Amniotic stem cell (primary cell): ENCODE data around the gene LMOD1.
A peak's percentile ranks its signal among the peaks of the same experiment; 100 is the strongest.
"Not testable (repeated sequence)": the region's sequence is repeated elsewhere in the genome, so short reads cannot be mapped to it uniquely, and the experiment has no call there.

Source experiments
- DNase-seq: peaks from one replicate; lab custom pipeline; 2025; lab: John Stamatoyannopoulos, UW

The LMOD1 gene

DNA sequence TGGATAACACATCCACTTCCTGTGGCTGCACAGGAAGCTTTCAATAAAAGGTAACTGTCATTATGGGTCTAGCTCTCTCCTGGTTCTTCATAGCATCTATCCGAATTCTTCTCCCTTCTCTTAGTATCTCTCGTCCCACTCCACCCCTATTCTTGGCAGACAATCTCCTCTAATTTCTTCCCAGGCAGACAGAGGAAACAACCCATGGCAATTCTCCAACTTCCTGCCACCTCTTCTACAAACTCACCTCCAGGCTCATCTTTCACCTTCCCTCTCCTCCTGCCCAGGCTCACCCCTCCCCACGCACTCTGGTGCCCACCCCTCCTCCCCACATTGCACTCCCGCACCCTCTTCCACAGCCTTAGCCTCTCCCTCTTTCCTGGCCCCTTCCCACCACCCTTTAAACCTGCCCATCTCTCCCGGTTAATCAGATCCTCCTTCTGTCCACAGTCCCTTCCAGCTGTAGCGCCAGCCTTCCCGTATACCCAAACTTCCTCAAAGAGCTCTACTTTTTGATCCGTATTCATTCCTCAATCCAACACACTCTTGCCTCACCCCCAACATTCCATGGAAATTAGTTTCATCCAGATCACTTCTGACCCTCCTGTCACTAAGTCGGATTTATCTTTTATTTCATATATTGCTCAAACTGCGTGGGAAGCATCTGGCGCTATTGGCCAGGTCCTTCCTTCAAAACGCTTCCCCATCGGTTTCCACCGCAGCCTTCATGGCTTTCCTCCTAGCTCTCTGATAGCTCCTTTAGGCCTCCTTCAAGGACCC is 31.7 kb downstream of the LMOD1 start:
- DNase-seq = no peak

DNA sequence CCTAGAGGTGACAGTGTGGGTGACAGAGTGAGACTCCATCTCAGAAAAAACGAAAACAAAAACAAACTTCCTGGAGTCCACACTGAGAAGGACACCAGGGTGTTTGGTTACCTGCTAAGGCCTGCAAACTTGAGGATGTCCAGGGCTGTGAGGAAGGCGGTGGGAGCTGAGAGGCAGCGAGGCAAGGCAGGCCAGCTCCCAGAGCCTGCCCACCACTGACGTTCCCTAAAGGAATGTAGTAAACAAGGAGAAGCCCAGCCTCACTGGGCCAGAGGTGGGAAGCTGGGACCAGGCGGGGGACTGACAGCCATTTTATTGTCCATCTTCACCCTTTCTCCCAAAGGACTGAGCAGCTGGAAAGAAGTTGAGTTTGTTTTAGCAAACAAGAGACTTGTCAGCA is 33.5 kb downstream of the LMOD1 start:
- DNase-seq = no peak

DNA sequence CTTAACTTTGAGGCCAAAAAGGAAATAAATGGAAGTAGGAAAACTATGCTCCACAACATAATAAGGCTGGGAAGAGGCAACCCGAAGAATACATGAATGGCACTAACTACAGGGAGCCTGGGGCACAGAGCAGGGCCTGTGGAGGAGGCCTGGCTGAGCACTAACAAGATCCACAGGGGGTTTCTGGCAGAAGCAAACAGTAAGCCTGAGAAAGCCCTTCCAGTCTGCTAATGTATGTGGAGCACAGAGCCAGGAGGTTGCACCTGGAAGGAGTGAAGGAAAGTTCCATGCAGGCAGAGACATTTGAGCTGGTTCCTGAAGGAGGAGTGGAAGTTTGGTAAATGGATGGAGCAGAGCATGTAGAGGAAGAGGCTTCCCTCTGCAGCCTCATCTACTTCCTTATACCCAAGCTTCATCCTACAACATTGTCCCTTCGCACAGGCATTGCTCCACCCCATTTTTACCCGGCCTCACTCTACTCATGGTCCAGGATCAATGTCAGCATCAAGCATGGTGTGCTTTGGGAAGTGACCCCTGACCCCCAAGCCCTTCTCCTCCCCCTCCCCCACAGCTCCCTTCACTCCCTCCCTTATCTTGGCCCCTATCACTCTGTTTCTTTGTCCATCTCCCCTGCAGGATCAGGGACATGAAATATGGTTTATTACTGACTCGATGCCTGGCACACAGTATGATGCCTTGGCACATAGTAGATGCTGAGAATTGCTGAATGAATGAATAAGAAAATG is 34.3 kb downstream of the LMOD1 start:
- no peak for DNase-seq

DNA sequence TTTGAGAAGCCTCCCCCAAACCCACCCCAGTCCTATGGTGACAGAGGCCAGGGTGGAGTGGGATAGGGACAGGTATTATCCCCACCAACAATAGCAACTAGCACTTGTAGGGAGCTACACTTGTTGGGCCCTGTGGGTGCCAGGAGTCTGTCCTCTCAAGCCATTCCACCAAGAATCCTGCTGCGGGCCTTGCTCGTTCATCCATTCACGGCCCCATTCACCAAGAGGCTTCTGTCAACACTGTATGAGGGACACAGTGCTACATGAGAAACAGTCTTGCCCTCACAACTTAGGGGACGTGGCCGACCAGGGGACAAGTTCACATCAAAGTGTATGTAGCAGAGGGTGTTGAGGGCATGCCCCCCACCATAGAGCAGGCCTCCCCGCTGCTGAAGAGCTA is 38.7 kb downstream of the LMOD1 start:
- DNase-seq = no peak

DNA sequence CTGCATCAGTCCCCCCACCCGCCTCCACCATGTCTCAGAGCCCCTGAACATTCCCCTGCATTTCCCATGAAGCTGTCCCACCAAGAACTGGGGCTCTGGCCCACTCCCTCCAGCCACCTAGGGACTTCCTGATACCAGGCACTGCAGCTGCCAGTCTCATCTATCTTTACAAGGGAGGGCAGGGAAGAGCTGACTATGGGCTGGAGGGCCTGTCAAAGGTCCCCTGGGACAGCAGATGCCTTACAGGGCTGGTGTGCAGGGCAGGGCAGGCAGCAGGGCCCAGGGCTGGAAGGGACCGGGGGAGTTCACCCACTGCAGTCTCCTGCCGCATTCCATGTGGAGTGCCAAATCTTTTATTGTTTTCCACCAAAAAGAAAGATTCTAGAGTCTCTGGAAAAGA is 40.0 kb downstream of the LMOD1 start:
- DNase-seq = no peak

DNA sequence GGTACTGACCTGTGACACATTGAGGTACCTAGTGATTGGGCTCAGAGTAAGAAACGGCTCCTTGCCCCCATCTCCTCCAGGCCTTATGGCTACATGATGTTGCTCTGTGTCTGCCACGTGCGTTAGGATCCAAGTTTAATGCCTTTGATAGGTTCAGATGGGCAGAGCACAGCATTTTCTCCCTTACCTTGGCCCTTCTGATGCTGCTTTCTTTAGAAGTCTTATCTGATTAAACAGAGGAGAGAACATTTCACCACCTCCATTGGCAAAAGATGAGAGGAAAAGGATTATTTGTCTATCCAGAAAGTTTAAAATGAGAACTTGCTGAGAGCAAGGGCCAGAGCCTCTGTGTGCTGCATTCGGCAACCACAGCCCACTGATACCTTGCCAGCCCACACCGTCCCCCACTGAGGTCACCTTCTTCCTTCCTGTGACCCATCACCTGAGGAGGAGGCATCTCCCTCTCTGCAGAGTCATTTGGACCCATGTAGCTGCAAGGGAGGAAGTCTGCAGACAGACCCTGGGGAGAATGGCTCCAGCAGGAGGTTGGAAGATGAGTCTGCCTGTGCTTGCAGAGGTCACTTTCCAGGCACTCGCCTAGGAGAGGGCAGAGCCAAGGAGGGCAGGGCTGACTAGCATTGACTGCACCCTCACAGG is 41.0 kb downstream of the LMOD1 start:
- no peak for DNase-seq

DNA sequence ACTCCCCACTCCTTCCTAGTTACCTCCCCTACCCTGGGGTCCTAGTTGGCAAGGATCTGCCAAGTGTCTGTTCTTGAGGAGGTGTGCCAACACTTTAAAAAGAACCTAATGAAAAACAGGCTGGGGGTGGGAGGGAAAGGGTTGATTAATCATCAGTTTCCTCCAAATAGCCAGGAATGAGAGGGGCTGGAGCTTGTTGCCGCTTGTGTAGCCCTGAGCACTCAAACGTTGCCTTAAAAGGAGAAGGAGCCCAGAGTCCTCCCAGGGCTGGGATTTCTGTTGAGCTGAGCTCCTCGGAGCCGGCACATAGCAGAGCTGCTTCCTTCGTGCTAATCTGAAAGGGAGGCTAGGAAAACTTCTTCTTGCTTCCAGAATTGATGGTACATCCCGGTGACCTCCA is 41.8 kb downstream of the LMOD1 start:
- peak; percentile 80 for DNase-seq

DNA sequence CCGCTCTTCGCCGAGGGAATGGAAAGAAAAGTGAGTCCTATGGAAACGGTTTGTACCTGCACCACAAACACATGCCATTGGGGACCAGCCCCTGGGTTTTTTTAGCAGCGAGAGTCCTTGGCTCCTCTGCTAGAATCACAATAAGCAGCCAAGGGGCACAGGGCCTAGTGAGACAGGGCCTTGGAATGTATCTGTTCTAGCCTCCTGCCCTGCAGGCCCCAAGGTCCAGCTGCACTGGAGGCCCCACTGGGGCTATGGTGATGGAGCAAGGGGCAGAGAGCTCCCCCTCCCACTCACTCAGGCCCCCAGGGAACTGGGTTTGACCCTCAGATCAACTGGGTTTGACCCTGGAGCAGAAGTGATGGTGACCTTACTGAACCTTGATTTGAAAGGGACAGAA is 43.2 kb downstream of the LMOD1 start:
- no peak for DNase-seq

DNA sequence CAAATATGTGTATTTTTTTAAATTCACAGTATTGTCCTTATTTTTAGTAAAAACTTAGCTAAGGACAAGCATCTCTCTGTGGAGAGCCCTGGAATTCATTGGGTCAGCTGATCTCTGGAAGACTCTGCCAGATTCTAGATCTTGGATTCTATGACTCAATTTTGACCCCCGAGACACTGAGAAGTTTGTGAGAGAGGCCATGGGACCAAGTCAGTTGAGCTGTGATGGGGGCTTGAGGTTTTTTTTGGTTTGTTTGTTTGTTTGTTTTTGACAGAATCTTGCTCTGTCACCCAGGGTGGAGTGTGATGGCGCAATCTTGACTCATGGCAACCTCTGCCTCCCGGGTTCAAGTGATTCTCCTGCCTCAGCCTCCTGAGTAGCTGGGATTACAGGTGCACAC is 44.1 kb downstream of the LMOD1 start:
- no peak for DNase-seq

DNA sequence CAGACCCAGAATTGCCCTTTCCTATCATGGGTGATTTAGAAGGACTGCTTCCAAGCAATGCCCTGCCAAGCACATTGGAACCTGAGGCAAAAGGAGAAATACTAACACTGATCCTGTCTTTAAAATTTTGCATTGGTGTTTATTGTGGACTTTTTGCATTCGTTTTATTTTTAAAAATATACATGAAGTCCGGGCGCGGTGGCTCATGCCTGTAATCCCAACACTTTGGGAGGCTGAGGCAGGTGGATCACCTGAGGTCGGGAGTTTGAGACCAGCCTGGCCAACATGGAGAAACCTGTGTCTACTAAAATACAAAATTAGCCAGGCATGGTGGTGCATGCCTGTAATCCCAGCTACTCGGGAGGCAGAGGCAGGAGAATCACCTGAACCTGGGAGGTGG is 45.3 kb downstream of the LMOD1 start:
- not testable (repeated sequence) for DNase-seq

DNA sequence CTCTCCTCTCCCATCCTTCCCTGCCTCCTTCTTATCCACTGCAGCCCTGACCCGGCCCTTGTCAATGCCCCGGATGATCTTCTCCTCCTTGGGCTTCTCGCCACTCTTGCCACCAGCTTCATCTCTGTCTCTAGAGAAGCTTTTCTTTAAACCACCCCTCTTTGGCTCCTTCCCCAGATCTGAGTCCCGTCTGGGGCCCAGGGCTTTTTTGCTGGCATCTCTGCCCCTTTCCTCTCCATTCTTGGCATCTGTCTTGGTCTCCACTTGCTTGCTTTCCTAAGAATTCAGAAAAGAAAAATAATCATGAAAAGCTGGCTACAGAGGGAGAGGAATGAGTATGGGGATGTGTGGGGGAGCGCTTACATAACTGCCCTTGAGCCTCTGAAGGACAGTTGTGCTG is 45.9 kb downstream of the LMOD1 start:
- DNase-seq = no peak

DNA sequence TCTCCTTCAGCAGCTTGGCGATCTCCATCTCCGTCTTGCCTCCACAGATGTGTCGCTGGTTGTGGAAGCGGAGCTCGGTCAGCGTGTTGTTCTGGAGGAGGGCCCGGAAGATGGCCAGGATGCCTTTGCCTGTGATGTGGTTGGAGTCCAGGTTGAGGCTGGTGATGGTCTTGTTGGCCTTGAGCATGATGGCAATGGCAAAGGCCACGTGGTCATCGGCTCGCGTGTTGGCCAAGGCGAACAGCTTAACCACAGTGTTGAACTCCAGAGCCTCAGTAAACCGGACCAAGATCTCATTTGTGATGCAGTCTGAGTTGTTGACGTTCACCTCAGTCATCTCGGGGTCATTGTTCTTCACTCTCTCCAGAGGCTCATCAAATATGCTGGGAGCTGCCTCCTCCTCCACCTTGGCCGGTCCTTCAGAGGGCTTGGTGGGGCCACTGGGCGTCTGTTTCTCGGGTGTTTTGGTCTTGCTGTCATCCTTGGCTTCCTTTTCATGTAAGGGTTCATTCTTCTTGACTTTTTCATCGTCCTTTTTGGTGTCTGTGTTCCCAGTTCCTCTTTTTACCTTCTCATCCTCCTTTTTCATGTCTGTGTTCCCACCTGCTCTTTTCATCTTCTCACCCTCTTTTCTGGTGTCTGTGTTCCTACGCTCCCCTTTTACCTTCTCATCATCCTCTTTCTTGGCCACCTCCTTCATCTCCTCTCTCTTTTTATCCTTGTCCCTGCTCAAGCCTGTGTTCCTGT is 46.5 kb downstream of the LMOD1 start:
- no peak for DNase-seq

DNA sequence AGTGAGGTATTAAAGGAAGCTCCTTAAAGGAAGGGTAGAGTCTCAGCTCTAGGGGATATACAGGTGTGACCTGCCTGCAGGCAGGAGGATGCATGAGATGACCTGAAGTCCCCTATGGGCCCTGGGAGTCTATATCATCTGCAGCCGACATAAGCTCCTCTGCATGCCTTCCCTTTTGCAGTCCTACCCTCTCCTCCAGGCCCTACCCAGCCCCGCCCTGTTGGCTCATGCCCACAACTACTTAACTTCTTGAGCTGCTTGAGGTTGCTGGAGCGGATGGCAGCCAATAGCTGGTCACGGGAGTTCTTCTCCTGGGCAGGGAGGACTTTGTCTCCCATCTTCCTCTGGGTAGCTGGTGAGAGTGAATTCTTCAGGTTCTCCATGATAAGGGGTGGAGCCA is 47.4 kb downstream of the LMOD1 start:
- DNase-seq = no peak

DNA sequence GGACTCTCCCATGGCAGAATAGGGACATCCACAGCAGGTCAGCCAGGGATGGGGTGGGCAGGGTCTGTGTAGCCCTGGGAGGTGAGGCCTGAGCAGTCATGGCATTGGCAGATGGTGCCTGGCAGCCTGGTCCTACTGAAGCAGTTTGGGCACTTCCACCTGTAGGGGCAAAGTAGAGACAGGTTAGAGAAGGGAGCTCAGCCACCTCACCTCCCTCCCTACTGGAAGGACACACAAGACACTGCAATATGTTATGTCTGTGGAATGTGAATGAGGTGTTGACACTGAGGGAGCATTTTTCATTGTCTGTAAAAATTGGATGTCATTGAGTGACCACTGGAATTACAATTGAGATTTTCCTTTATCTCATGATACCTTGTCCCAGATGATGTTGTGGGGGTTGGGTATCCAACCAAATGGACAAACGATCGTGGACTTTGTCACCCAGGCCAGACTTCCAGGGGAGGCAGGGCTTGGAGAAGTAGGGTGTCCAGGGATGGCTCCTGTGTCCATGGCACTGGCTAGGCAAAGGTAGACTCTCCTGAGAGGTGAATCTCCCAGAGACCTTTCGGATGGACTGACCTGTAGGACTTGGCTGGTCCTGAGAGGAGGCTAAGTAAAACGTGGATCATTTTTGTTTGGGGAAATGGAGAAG is 48.0 kb downstream of the LMOD1 start:
- no peak for DNase-seq

DNA sequence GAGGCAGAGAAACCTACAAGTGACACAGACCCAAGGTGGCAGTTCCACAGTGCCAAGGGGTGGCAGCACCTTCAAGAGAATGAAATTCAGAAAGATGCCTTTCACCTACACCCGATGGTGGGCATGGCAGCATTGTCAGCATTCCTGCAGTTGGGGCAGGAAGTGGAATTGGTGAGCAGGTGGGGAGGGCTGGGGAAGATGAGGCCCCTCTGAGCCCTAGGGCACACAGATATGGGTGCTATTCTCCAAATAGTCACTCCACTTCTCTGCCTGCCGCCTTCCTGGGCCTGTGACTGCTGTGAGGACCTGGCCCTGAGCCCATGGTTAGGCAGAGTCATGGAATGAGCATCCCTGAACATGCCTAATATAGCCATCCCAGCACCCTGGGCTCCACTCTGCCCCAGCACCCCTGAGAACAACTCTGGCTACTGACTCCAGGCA is 49.4 kb downstream of the LMOD1 start:
- no peak for DNase-seq

DNA sequence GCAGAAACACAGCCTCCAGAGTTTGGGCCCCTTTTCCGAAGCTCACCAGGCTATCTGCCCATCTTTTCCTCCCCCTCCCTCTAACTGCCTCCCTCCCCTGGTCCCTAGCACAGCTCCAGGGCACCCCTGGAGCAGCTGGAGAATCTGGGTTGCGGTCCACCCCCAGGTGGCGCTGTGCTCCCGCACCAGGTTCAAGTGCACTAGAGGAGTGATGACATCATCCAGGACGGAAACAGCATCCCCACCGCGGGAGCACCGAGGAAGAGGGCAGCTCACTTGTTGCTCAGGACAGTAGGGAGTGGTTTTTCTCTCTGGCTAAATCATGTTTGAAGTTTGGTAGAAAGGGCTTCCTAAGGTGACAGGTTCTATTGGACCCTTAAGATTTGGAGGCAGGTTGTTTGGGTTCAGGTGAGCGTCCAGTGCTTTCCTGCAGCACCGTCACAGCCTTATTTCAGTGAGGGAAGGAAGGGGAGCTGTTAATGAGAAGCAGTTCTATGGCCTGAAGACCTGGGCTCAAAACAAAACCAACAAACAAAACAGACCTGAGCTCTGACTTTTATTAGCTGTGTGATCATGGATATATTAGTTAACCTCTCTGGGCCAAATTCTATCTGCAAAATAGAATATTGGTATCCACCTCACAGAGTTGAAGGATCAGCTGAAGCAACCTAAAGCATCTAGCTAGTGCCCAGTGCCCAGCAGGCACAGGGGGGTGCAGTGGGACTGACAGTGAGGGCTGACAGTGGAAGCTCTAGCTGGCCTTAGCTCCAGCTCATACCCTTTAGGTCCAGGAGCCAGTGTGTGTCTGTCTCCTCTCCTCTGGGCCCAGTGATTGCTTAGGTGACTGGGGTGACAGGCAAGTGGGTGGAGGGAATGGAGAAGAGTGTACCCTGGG is 50.2 kb downstream of the LMOD1 start:
- DNase-seq = peak; percentile 85

DNA sequence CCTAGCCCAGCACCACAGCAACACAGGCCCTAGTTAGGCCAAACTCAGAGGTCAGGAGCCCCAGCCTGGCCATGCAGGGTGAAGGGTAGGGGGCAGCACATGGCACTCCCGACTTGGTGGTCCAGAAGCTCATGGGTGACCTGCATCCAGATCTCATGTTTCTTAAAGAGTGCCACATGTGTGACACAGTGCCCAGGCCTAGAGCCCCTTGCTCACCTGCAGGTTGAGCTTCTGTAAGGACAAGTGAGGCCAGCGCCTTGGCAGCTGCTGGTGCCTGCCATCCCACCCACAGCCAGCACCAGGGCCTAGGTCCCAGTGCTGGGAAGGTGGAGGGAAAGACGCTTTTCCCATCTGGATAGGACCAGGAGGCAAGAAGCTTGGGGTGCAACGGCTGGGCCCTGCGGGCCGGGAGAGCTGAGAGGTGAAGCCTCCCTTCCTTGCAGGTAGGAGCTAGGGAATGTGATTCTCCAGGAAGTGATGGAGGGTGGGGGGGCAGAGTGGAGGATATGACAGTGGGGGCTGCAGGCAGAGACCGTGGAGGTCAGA is 51.2 kb downstream of the LMOD1 start:
- DNase-seq = no peak

DNA sequence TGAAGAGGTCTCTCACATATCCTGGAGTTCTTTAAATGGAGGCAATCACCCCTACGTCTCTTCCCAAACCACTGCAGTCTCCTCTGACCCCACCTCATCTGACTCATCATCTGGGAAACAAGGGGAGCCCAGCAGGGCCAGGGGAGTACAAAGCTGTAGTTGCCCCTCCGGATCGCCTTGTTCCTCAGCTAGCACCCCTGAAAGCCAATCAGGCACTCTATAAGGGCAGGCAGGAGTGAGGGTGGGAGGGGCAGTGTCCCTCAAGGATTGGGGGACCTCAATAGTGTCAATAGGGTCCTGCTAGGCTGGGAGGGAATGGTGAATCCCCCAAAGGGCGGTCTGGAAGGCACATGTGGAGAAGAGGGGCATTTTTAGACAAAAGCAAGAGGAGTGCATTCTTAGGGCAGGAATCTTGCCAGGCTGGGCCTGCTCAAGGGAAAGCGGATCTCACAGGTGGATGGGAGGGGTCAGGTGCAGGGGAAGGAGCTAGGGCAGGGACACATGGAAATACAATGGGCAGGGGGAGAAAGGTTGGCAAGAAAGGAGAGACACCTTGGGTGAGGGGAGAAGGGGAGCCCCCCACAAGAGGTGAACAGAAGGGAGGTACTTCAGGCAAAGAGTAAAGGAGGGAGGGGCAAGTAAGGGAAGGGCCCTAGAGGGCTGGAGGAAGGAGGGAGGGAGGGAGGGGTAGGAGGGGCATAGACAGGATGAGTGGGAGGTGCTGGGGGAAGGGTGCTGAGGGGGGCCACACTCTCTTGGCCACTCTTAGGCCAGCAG is 51.8 kb downstream of the LMOD1 start:
- DNase-seq = no peak

DNA sequence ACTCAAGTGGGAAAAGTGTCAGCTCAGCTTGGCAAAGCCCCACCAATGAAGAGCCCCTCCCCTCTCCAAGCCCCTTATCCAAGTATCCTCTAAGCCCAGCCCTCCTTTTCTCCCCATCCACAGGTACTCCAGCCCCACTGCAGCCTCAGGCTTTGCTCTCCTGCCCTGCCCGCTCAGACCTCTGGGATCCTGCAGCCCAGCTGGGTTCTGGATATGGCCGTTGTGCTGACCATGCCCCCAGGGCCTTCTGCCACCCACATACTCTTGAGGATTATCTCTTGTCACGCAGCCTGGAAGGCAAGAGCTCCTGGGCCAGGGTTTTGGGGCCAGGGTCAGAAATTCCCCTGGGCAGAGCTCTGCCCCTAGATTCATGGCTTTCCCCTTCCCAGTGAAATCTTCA is 52.9 kb downstream of the LMOD1 start:
- no peak for DNase-seq

DNA sequence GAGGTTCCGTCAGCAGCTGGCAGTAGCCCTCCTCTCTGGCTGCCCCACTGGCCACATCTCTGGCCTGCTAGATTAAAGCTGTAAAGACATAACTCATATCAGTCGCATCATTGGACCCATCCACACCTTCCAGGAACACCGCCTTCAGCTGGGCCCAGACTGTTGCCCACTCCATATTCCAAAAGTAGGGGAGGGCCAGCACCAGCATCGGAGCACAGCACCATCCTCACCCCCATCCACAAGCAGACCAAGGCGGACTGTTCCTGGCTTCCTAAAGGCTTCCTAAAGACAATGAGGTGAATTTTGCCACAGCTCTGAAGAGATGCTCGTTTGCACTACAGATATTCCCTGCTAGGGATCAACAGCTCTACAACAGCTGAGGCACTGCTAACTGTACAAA is 54.1 kb downstream of the LMOD1 start:
- no peak for DNase-seq
